ENCODE measurements around the gene NREP. TPM values are rescaled to one million over a fixed set of nuclear protein-coding genes. Genes with fewer than 3 reads are reported as not detected.

Gene NREP
- total RNA-seq, 3 donors from 2014 or later: 3.9 to 9.8 (median 9.1) TPM

DNA sequence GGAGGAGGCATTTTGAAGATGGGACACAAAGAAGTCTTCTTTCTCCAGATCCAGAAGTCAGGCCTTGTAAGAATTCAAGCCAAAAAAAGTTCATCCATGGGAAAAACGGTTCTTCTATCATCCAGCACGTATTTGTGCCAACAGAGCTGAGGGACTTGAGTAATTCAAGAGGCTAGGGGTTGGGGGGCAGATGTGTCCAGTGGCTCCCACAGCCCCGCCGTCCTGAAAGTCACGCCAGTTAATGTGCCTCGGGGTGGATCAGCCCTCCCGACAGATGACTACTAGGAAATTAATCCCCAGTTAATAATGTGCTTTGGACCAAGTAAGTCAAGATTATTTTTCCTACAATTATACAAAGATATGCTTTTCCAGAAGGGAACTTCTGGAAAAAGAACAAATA lies 23.4 kb downstream of the NREP start:
- no peak for TF ChIP-seq POLR2A (IDR thresholded peaks at IDR 0.05)
- TF ChIP-seq, protein P1, sequence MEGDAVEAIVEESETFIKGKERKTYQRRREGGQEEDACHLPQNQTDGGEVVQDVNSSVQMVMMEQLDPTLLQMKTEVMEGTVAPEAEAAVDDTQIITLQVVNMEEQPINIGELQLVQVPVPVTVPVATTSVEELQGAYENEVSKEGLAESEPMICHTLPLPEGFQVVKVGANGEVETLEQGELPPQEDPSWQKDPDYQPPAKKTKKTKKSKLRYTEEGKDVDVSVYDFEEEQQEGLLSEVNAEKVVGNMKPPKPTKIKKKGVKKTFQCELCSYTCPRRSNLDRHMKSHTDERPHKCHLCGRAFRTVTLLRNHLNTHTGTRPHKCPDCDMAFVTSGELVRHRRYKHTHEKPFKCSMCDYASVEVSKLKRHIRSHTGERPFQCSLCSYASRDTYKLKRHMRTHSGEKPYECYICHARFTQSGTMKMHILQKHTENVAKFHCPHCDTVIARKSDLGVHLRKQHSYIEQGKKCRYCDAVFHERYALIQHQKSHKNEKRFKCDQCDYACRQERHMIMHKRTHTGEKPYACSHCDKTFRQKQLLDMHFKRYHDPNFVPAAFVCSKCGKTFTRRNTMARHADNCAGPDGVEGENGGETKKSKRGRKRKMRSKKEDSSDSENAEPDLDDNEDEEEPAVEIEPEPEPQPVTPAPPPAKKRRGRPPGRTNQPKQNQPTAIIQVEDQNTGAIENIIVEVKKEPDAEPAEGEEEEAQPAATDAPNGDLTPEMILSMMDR (IDR thresholded peaks at IDR 0.05): no peak
- TF ChIP-seq POLR2AphosphoS5 (IDR thresholded peaks at IDR 0.05): no peak
- Histone ChIP-seq H3K36me3 (no peaks in the 10 kb centered on the region), H3K9me3 (no peaks in the 10 kb centered on the region), H3K27me3 (no peaks in the 10 kb centered on the region), H3K4me1 (no peaks in the 10 kb centered on the region), H3K4me3 (no peak overlapping the region), H3K27ac (no peak overlapping the region)
- intact Hi-C loops (cut with DNase I; ENCODE audit: low total_unique reads): no loop called here
- no peak for DNase-seq (ENCODE audit: low spot score in 2 of 2)

GRCh38 chr5:111731638-111732037 lies 25.4 kb downstream of the NREP start:
- no peaks in the 10 kb centered on the region for H3K36me3 ChIP-seq
- TF ChIP-seq POLR2AphosphoS5 (IDR thresholded peaks at IDR 0.05) (no peak), POLR2A (IDR thresholded peaks at IDR 0.05) (no peak)
- TF ChIP-seq, protein P1 (IDR thresholded peaks at IDR 0.05): no peak
- intact Hi-C loops (cut with DNase I; ENCODE audit: low total_unique reads): no loop called here
- no peak for DNase-seq (ENCODE audit: low spot score in 2 of 2)
- no peak overlapping the region for H3K4me3 ChIP-seq
- no peak overlapping the region for H3K27ac ChIP-seq
- no peaks in the 10 kb centered on the region for H3K27me3 ChIP-seq
- no peaks in the 10 kb centered on the region for H3K4me1 ChIP-seq
- H3K9me3 ChIP-seq: no peaks in the 10 kb centered on the region

GRCh38 chr5:111730659-111731382 lies 26.2 kb downstream of the NREP start:
- intact Hi-C loops (cut with DNase I; ENCODE audit: low total_unique reads): no loop called here
- TF ChIP-seq POLR2AphosphoS5 (IDR thresholded peaks at IDR 0.05) (no peak), POLR2A (IDR thresholded peaks at IDR 0.05) (no peak)
- TF ChIP-seq, protein P1 (IDR thresholded peaks at IDR 0.05): no peak
- H3K9me3 ChIP-seq: no peaks in the 10 kb centered on the region
- no peak for DNase-seq (ENCODE audit: low spot score in 2 of 2)
- H3K36me3 ChIP-seq: no peaks in the 10 kb centered on the region
- no peak overlapping the region for H3K4me3 ChIP-seq
- no peak overlapping the region for H3K27ac ChIP-seq
- no peaks in the 10 kb centered on the region for H3K27me3 ChIP-seq
- H3K4me1 ChIP-seq: no peaks in the 10 kb centered on the region

DNA sequence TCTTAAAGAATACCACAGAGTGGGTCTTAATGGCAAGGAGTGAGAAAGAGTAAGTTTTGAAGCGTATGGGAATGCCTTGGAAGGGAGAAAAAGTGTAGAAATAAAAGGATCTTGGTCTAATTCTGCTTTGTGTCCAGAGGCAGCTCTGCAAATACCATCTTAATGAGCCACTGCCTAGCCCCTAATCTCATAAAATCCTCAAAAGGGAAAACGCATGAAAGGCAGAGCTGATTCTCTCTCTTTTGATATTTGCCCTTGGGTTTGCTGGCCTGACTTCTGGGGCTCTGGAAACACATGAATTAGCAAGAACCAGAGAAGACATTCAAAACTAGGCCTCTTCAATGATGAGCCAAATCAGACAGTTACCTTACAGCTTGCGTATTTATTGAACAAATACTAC lies 28.1 kb downstream of the NREP start:
- Histone ChIP-seq H3K4me3 (no peak overlapping the region), H3K27me3 (no peaks in the 10 kb centered on the region), H3K36me3 (no peaks in the 10 kb centered on the region), H3K4me1 (no peaks in the 10 kb centered on the region), H3K27ac (no peak overlapping the region), H3K9me3 (no peaks in the 10 kb centered on the region)
- intact Hi-C loops (cut with DNase I; ENCODE audit: low total_unique reads): no loop called here
- DNase-seq (ENCODE audit: low spot score in 2 of 2): no peak
- TF ChIP-seq POLR2AphosphoS5 (IDR thresholded peaks at IDR 0.05) (no peak), POLR2A (IDR thresholded peaks at IDR 0.05) (no peak)
- TF ChIP-seq, protein P1 (IDR thresholded peaks at IDR 0.05): no peak

GRCh38 chr5:111726986-111727385 lies 30.0 kb downstream of the NREP start:
- Histone ChIP-seq H3K27ac (no peak overlapping the region), H3K36me3 (no peaks in the 10 kb centered on the region), H3K9me3 (no peaks in the 10 kb centered on the region), H3K27me3 (no peaks in the 10 kb centered on the region), H3K4me3 (no peak overlapping the region), H3K4me1 (no peaks in the 10 kb centered on the region)
- intact Hi-C loops (cut with DNase I; ENCODE audit: low total_unique reads): no loop called here
- TF ChIP-seq, protein P1 (IDR thresholded peaks at IDR 0.05): no peak
- no peak for TF ChIP-seq POLR2AphosphoS5 (IDR thresholded peaks at IDR 0.05)
- TF ChIP-seq POLR2A (IDR thresholded peaks at IDR 0.05): no peak
- DNase-seq (ENCODE audit: low spot score in 2 of 2): no peak

All from breast epithelium (tissue), 4 donors.